K562 (cell line): ENCODE results near the gene STRA6. TPM values are rescaled to one million over a fixed set of nuclear protein-coding genes. Genes with fewer than 3 reads are reported as not detected.

Experiments used
- ATAC-seq: fragments of 200-7000 bp; cut with Tn5 transposase; 3 replicates; pipeline ENCODE4 v1.9.1; 2020; ENCODE audit warnings: moderate library complexity
- BruUV-seq: library from RNA; stranded (reverse); fragments of 400-500 nt; replicated peaks from 2 replicates; lab custom pipeline; 2021; lab: Mats Ljungman, UMichigan
- CTCF ChIA-PET: fragments of 300-600 bp; formaldehyde crosslinking; extraction: SDS; loops from one replicate; lab custom pipeline; 2021; ENCODE audit warnings: low intra/inter-chr PET ratio; lab: Yijun Ruan, JAX
- POLR2A ChIA-PET: fragments of 300-600, 350-650 bp; sonication (Branson Sonifier 250); formaldehyde crosslinking; extraction: SDS; loops from one replicate; lab custom pipeline; 2021; ENCODE audit warnings: antibody characterized with exemption, inconsistent platforms; lab: Yijun Ruan, JAX
- DNase-seq, 4 experiments: peaks; one replicate each; pipeline versions ENCODE4 v3.0.0 to v3.0.0-alpha.2; 2011 to 2018; ENCODE audit warnings: low spot score in 3 of 4, mixed read lengths in 3 of 4; ENCODE audit errors: extremely low read depth in 1 of 4
- FAIRE-seq: peaks from 2 replicates; lab custom pipeline; 2011; peaks lifted over from hg19 to GRCh38; lab: Jason Lieb, UNC
- H2AFZ ChIP-seq: 2 replicates; pipeline ENCODE4 v1.6.0; 2011; ENCODE audit warnings: low read depth, low read length, control low read depth, inconsistent platforms
- H3K27ac ChIP-seq: fragments of 200-600 bp; 3 replicates; pipeline ENCODE4 v1.8.0; 2011; ENCODE audit warnings: low read depth, mild to moderate bottlenecking, control low read depth, inconsistent platforms, low read length, moderate library complexity, mixed read lengths; ENCODE audit errors: extremely low read depth
- H3K27me3 ChIP-seq, 2 experiments: fragments of 300-600 bp in 1 of 2; 2 replicates in 1 of 2; 3 replicates in 1 of 2; pipeline versions ENCODE4 v1.6.0 to v1.8.0; 2011; ENCODE audit warnings: inconsistent platforms in 2 of 2, low read length in 2 of 2, mild to moderate bottlenecking in 1 of 2, mixed read lengths in 1 of 2, moderate library complexity in 1 of 2; ENCODE audit not compliant: control insufficient read depth in 2 of 2, insufficient read depth in 2 of 2
- H3K36me3 ChIP-seq: fragments of 300-600 bp; 3 replicates; pipeline ENCODE4 v1.8.0; 2011; ENCODE audit warnings: mild to moderate bottlenecking, low read length, inconsistent platforms; ENCODE audit not compliant: control insufficient read depth, insufficient read depth
- H3K4me1 ChIP-seq, 2 experiments: fragments of 200-600 bp in 1 of 2; replicated peaks in 1 of 2; 2 replicates in 1 of 2; 3 replicates in 1 of 2; pipeline versions ENCODE4 v1.5.1 to v1.8.0; 2011; ENCODE audit warnings: inconsistent platforms in 2 of 2, low read length in 2 of 2, mild to moderate bottlenecking in 1 of 2, mixed read lengths in 1 of 2, moderate library complexity in 1 of 2; ENCODE audit not compliant: control insufficient read depth in 2 of 2, insufficient read depth in 2 of 2
- H3K4me2 ChIP-seq: 2 replicates; pipeline ENCODE4 v1.6.1; 2011; ENCODE audit warnings: low read length, control low read depth, inconsistent platforms, mixed read lengths; ENCODE audit not compliant: insufficient read depth
- H3K4me3 ChIP-seq: fragments of 200-600 bp; sonication (generic), shearing (Covaris generic); 2 replicates; pipeline ENCODE4 v1.5.1; 2016; ENCODE audit warnings: control low read depth, inconsistent platforms
- H3K79me2 ChIP-seq: fragments of 200-600 bp; 3 replicates; pipeline ENCODE4 v1.8.0; 2011; ENCODE audit warnings: low read length, inconsistent platforms; ENCODE audit not compliant: control insufficient read depth, insufficient read depth
- H3K9ac ChIP-seq, 2 experiments: 2 replicates each; pipeline versions ENCODE4 v1.6.0 to v1.6.1; 2011; ENCODE audit warnings: low read depth in 2 of 2, low read length in 2 of 2, control low read depth in 1 of 2, inconsistent platforms in 1 of 2, mild to moderate bottlenecking in 1 of 2, mixed read lengths in 1 of 2; ENCODE audit not compliant: insufficient read depth in 1 of 2
- H3K9me1 ChIP-seq: one replicate; pipeline ENCODE4 v1.6.0; 2011; ENCODE audit warnings: inconsistent platforms, mild to moderate bottlenecking, low read length, moderate library complexity; ENCODE audit not compliant: control insufficient read depth, insufficient read depth
- H3K9me3 ChIP-seq: replicated peaks from 2 replicates; pipeline ENCODE4 v1.5.1; 2011; ENCODE audit warnings: low read depth, low read length, inconsistent platforms; ENCODE audit not compliant: control insufficient read depth, insufficient read depth
- H4K20me1 ChIP-seq: replicated peaks from 2 replicates; pipeline ENCODE4 v1.6.1; 2011; ENCODE audit warnings: low read length, inconsistent platforms, mixed read lengths; ENCODE audit not compliant: control insufficient read depth, insufficient read depth
- ARID3A ChIP-seq: IDR thresholded peaks from 2 replicates; pipeline ENCODE4 v1.6.1; 2012; ENCODE audit warnings: low read depth, low read length, improper control_type of control experiment, borderline replicate concordance
- FOXP1 ChIP-seq: sonication (generic); formaldehyde crosslinking; IDR thresholded peaks from 2 replicates; pipeline ENCODE4 v1.8.0; 2022; ENCODE audit warnings: mild to moderate bottlenecking, missing genetic modification reagents
- HDAC3 ChIP-seq: fragments of 450-650 bp; IDR thresholded peaks from 2 replicates; pipeline ENCODE4 v1.6.1; 2018; ENCODE audit warnings: borderline replicate concordance, mild to moderate bottlenecking, moderate library complexity; ENCODE audit not compliant: partially characterized antibody
- NCOA4 ChIP-seq: fragments of 450-650 bp; IDR thresholded peaks from 2 replicates; pipeline ENCODE4 v1.6.1; 2018; ENCODE audit warnings: mild to moderate bottlenecking; ENCODE audit not compliant: partially characterized antibody
- POLR2A ChIP-seq: fragments of 450-650 bp; conservative IDR thresholded peaks from 2 replicates; pipeline ENCODE4 v1.6.1; 2016
- RBM15 ChIP-seq: fragments of 200-400 bp; formaldehyde crosslinking; IDR thresholded peaks from 2 replicates; pipeline ENCODE4 v1.6.1; 2018; ENCODE audit warnings: mild to moderate bottlenecking, low read length, moderate library complexity; ENCODE audit not compliant: insufficient read depth
- ZNF324 ChIP-seq: fragments of 250-450 bp; sonication (Bioruptor Pico); IDR thresholded peaks from 2 replicates; pipeline ENCODE4 v1.4.0; 2020; ENCODE audit warnings: mild to moderate bottlenecking
- ZNF445 ChIP-seq: fragments of 250-450 bp; sonication (Bioruptor Pico); IDR thresholded peaks from 2 replicates; pipeline ENCODE4 v1.4.0; 2020; ENCODE audit warnings: low read depth, mild to moderate bottlenecking, moderate library complexity
- ZNF512 ChIP-seq: IDR thresholded peaks from 2 replicates; pipeline ENCODE4 v1.6.1; 2016; ENCODE audit warnings: missing genetic modification characterization, missing compliant biosample characterization
- WGBS: fragments of 100-300 bp; shearing (Covaris generic); methylation state at CpG from one replicate; pipeline ENCODE4 v1.1.6; 2016; ENCODE audit warnings: low coverage, mixed read lengths; ENCODE audit not compliant: insufficient coverage; ENCODE audit errors: missing lambda C conversion rate; 5-methylcytosine and 5-hydroxymethylcytosine counted together
- in situ Hi-C: fragments of 300-500 bp; cut with MboI; formaldehyde crosslinking; loops from 4 replicates; pipeline ENCODE4 v1.15.0; 2018; ENCODE audit warnings: inconsistent platforms, mixed read lengths
- intact Hi-C: fragments of 100-400 bp; cut with micrococcal nuclease; formaldehyde crosslinking; loops from 2 replicates; pipeline ENCODE4 v1.14.2; 2022
- polyA plus RNA-seq, 8 experiments: library from polyadenylated mRNA; depleted of rRNA in 4 of 8; stranded (reverse) in 5 of 8; unstranded in 3 of 8; fragments of >200 nt; fragmentation: Nextera tagmentation in 2 of 8; fragmentation: Illumina TruSeq in 1 of 8; extraction: Ambion mirVana in 2 of 8; extraction: Trizol in 1 of 8; gene quantifications; 2 replicates each; pipeline versions ENCODE4 v1.2.1 to v1.2.3, GENCODE V29; 2011 to 2014; ENCODE audit warnings: inconsistent platforms in 1 of 8, missing spikeins in 1 of 8
- total RNA-seq, 7 experiments: library from RNA; depleted of rRNA in 6 of 7; stranded (reverse); fragments of >200 nt in 6 of 7; fragmentation: Illumina TruSeq in 2 of 7; extraction: Trizol in 2 of 7; gene quantifications; 2 replicates each; pipeline versions ENCODE4 v1.2.1 to v1.2.3, GENCODE V29; 2011 to 2021; ENCODE audit warnings: low replicate concordance in 1 of 7

STRA6 gene
- total and polyA plus RNA-seq, 9 of the 15 experiments (the other 6 are each of a cell fraction or from before 2014, with no cell fraction given): 0.04 to 2.0 (median 0.43) TPM; not detected in 2

DNA sequence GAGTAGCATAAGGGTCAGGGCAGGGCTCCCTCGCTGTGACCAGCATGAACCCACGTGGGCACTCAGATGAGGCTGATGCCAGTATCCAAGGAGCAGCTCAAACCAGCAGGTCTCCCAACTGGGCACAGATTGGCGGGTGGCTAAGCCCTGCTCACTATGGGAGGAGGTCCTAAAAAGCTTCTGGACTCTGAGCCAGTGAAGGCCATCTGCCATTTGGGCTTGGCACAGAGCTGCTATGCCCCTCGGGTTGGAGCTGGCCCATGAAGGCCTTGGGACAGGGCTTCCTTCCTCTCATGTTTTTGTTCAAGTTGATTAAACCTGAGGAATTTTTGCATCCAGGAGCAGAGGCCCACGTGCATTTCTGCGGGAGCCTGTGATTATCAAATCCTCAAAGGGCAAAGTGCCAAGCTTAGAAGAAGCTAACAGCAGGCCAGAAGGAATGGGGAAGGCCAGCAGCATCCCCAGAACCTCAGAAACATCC, 4.3 kb upstream of the STRA6 start:
- H4K20me1 ChIP-seq: 0 out of 2 replicates have a peak, but pooled peaks cover 12% of the 10 kb centered on the region
- DNase-seq: no peak
- H3K27me3 ChIP-seq: peaks cover 4 to 66% of the 10 kb centered on the region in 2 experiments; a peak in 4 of 5 replicates
- no peak overlapping the region for H3K9ac ChIP-seq
- in situ Hi-C loops (no loop called here), intact Hi-C loops (no loop called here)
- 0% methylated on average over 6 of the region's 6 CpGs for WGBS
- no peak overlapping the region for H2AFZ ChIP-seq
- ChIA-PET POLR2A (no interaction called here), CTCF (no interaction called here)
- peaks cover 11 to 18% of the 10 kb centered on the region in 2 experiments; a peak in 4 of 5 replicates for H3K4me1 ChIP-seq
- no peak for ATAC-seq
- no peak overlapping the region for H3K4me2 ChIP-seq
- TF ChIP-seq POLR2A: no peak
- TF ChIP-seq ZNF445 (CRISPR knock-in tag): no peak
- no peak for TF ChIP-seq FOXP1 (CRISPR knock-in tag)
- TF ChIP-seq ZNF512: no peak
- TF ChIP-seq RBM15: no peak
- TF ChIP-seq HDAC3: no peak
- no peak for TF ChIP-seq ARID3A
- TF ChIP-seq ZNF324 (CRISPR knock-in tag): no peak
- TF ChIP-seq NCOA4: no peak
- H3K9me3 ChIP-seq: no peaks in the 10 kb centered on the region
- BruUV-seq: no TSS peak
- no peak overlapping the region for H3K4me3 ChIP-seq
- no peaks in the 10 kb centered on the region for H3K79me2 ChIP-seq
- no peak for FAIRE-seq
- no peaks in the 10 kb centered on the region for H3K9me1 ChIP-seq
- H3K36me3 ChIP-seq: no peaks in the 10 kb centered on the region
- H3K27ac ChIP-seq: no peak overlapping the region
